LNCAP (cell line): Measurements from ENCODE around the gene SHC3.

ENCODE experiments used
- TF ChIP-seq, protein P1 (sequence below): fragments of 450-650 bp; IDR thresholded peaks from 2 replicates; pipeline ENCODE4 v1.5.1; 2017; ENCODE audit warnings: mild to moderate bottlenecking

Gene SHC3

DNA sequence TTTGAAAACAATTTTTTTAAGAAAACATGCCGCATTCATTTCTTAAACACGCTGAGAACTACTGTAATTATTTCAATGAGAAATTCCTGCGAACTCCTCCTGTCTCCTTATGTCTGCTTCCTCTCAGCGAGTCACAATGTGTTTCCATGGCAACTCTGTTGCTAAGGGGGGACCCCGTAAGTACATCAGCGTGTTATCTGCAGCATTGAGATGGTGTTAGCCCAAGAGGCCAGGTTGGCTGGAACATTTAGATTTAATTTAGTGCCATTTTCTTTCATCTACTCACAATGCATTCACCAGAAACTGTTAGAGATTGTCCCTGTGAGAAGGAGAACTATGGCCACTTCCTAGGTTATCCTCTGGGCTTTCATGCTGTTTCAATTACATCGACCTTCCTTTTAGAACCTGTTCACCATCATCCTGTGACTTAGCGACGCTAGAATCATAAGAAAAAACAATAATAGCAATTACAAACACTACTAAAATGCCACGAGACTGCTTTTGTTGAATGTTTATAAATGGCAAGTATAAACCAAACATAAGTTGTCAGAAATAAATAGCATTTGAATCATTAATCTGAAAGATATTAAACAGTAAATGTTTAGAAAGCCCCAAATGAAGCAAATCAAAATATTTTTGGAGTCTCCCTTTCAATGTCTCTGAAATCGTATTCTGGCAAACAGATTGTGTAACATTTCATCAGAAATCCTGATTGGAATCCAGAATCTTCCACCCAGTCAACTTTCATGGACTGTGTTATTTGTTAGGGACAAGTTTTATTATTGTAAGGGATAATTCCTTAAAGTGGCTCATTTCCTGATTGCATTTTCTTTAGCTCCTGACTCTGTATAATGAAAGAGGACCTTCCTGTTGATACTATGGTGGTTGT is 39.7 kb upstream of the SHC3 start:
- TF ChIP-seq, protein P1, sequence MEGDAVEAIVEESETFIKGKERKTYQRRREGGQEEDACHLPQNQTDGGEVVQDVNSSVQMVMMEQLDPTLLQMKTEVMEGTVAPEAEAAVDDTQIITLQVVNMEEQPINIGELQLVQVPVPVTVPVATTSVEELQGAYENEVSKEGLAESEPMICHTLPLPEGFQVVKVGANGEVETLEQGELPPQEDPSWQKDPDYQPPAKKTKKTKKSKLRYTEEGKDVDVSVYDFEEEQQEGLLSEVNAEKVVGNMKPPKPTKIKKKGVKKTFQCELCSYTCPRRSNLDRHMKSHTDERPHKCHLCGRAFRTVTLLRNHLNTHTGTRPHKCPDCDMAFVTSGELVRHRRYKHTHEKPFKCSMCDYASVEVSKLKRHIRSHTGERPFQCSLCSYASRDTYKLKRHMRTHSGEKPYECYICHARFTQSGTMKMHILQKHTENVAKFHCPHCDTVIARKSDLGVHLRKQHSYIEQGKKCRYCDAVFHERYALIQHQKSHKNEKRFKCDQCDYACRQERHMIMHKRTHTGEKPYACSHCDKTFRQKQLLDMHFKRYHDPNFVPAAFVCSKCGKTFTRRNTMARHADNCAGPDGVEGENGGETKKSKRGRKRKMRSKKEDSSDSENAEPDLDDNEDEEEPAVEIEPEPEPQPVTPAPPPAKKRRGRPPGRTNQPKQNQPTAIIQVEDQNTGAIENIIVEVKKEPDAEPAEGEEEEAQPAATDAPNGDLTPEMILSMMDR, result no peak

DNA sequence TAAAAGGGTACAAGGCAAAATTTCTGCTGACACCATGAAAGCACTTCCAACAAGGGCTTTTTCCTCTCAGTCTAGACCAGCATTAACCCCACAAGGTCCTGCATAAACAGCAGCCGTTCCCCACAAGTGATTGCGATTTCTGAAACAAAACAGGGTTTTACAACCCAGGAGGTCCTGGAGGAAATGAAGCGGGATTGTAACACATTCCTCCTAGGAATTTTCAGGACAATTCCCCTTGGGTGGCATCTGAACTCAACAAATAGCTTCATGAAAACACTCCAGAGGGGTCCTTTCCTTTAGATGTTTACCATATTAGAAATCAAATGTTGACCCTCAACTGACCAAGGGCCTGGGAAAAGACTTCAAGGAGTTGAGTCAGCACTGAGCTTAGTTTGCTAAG is 36.7 kb upstream of the SHC3 start:
- TF ChIP-seq, protein P1, result no peak

DNA sequence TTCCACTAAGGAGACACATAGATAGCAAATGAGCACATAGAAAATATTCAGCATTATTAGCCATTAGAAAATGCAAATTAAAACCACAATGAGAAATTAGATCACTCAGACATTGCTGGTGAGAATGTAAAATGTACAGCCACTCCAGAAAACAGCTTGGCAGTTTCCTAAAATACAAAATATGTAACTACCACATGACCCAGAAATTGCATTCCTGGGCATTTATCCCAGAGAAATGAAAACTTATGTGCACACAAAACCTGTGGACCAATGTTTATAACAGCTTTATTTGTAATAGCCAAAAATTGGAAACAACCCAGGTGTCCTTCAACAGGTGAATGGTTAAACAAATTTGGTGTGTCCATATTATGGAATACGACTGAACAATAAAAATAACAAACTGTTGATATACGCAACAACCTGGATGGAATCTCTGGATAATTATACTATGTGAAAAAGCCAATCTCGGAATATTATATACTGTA is 34.8 kb upstream of the SHC3 start:
- TF ChIP-seq, protein P1, result no peak

DNA sequence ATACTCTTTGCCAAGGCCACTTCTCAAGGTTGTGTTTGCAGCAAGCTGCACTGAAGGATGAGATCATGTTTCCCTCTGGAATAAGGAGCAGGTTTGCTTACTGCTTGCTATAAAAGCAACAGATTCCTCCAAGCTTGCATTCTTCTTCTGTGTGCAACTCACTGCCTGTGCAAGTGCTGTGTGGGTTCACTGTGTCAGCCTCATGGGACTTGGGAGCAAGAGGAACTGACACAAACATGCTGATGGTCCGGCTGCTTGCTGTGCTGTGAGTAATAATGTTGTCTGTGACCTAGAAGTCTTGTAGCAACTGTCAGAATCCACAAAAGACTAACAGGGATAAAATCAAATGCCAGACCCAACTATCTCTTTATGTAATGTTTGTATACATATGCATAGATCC is 33.6 kb upstream of the SHC3 start:
- TF ChIP-seq, protein P1, result no peak

DNA sequence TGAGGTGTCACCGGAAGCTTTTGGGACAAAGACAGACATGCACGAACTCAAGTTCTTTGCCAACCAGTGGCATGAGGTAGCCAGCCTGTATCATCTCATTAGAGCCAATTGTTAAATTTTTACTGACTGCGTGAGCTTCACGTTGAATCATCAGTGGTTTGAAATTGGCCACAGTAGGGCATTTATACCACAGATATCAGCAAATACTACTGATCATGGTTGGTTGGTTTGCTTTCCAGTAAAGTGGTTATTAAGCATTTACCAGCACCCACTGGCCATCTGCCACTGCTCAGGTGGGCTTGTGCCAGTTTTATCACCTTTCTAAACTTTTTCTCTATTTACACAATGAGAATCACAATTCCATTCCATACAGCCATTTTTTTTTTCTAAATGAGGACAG is 28.4 kb upstream of the SHC3 start:
- TF ChIP-seq, protein P1, result no peak

DNA sequence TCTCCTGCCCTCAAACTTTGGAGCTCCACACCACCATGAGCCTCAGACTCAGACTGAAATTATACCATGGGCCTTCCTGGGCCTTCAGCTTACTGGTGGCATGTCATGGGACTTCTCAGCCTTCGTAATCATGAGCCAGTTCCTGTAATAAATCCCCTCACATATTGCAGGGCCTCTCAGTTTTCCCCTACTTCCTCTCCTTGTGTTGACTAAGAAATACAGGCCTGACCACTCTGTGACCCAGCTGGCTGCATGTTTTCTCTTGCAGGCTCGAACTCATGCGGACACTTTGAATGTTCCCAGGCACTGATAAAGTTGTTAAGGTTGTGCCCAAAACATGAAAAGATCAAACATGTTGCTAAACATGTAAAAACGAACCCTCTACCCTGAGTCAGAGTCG is 26.2 kb upstream of the SHC3 start:
- TF ChIP-seq, protein P1, result no peak

DNA sequence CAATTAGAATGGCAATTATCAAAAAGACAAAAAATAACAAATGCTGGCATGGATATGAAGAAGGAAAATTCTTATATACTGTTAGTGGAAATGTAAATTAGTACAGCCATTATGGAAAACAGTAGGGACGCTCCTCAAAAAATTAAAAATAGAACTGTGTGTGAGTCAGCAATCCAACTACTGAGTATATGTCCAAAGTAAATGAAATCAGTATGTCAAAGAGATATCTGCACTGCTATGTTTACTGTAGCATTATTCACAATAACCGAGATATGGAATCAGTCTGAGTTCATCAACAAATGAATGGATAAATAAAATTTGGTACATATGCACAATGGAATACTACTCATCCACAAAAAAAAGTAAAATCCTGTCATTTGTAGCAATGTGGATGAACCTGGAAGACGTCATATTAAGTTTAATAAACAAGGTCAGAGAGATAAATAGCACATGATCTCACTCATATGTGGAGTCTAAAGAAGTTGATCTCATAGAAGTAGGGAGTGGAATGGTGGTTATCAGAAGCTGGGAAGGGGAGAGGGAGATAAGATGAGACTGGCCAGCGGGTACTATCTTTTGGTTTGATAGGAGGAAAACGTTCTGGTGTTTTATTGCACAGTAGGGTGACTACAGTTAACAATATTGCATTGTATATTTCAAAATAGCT is 16.6 kb upstream of the SHC3 start:
- TF ChIP-seq, protein P1, result no peak
